Loucy (cell line): ENCODE measurements around the gene TMEM43.

Source experiments
- H2AFZ ChIP-seq: fragments of 200-600 bp; sonication (generic); 2 replicates; pipeline ENCODE4 v1.6.0; 2016; ENCODE audit warnings: antibody characterized with exemption, mild to moderate bottlenecking, low read length, moderate library complexity
- H3F3A ChIP-seq: fragments of 200-600 bp; 2 replicates; pipeline ENCODE4 v1.6.0; 2016; ENCODE audit warnings: antibody characterized with exemption, low read depth, mild to moderate bottlenecking
- H3K27me3 ChIP-seq: fragments of 200-600 bp; sonication (generic); 2 replicates; pipeline ENCODE4 v1.6.1; 2014; ENCODE audit warnings: low read length, mild to moderate bottlenecking; ENCODE audit not compliant: insufficient read depth, poor library complexity, severe bottlenecking
- H3K36me3 ChIP-seq: fragments of 200-600 bp; sonication (generic); 2 replicates; pipeline ENCODE4 v1.6.1; 2016; ENCODE audit warnings: low read length; ENCODE audit not compliant: insufficient read depth
- H3K4me1 ChIP-seq: fragments of 200-600 bp; sonication (generic); 2 replicates; pipeline ENCODE4 v1.5.1; 2014; ENCODE audit warnings: low read length, mild to moderate bottlenecking; ENCODE audit not compliant: insufficient read depth, poor library complexity, severe bottlenecking
- H3K4me2 ChIP-seq: fragments of 200-600 bp; sonication (generic); 2 replicates; pipeline ENCODE4 v1.6.0; 2014; ENCODE audit warnings: antibody characterized with exemption, low read length, low read depth, mild to moderate bottlenecking; ENCODE audit not compliant: poor library complexity, severe bottlenecking
- H3K4me3 ChIP-seq: fragments of 200-600 bp; sonication (generic); 2 replicates; pipeline ENCODE4 v1.5.1; 2014; ENCODE audit warnings: low read length, mild to moderate bottlenecking, mixed read lengths; ENCODE audit not compliant: poor library complexity, severe bottlenecking
- H3K79me2 ChIP-seq: fragments of 200-600 bp; sonication (generic); 2 replicates; pipeline ENCODE4 v1.6.1; 2014; ENCODE audit warnings: low read length; ENCODE audit not compliant: insufficient read depth
- H3K9ac ChIP-seq: fragments of 200-600 bp; sonication (generic); 2 replicates; pipeline ENCODE4 v1.6.0; 2014; ENCODE audit warnings: mild to moderate bottlenecking, low read depth, low read length, moderate library complexity; ENCODE audit not compliant: poor library complexity, severe bottlenecking
- H3K9me2 ChIP-seq: fragments of 200-600 bp; sonication (generic); replicated peaks from 2 replicates; pipeline ENCODE4 v1.6.1; 2016; ENCODE audit warnings: low read depth, low read length, mixed read lengths
- H3K9me3 ChIP-seq: fragments of 200-600 bp; sonication (generic); 2 replicates; pipeline ENCODE4 v1.6.1; 2014; ENCODE audit warnings: mild to moderate bottlenecking, antibody characterized with exemption, low read length, low read depth; ENCODE audit not compliant: insufficient read depth
- H4K20me1 ChIP-seq: fragments of 200-600 bp; sonication (generic); 2 replicates; pipeline ENCODE4 v1.6.0; 2014; ENCODE audit warnings: antibody characterized with exemption, low read length, mild to moderate bottlenecking; ENCODE audit not compliant: insufficient read depth, poor library complexity, severe bottlenecking
- CTCF ChIP-seq: fragments of 200-600 bp; sonication (generic); conservative IDR thresholded peaks from 2 replicates; pipeline ENCODE4 v1.5.1; 2014; ENCODE audit warnings: mild to moderate bottlenecking, antibody characterized with exemption, low read length
- EZH2phosphoT487 ChIP-seq: fragments of 200-600 bp; IDR thresholded peaks from 2 replicates; pipeline ENCODE4 v1.6.1; 2018; ENCODE audit warnings: antibody characterized with exemption, mild to moderate bottlenecking, moderate library complexity, borderline replicate concordance

TMEM43 gene

GRCh38 chr3:14131134-14131533 is 6.3 kb downstream of the TMEM43 start:
- H3K9me2 ChIP-seq, result no peaks in the 10 kb centered on the region
- H4K20me1 ChIP-seq, result peaks cover 25% of the 10 kb centered on the region
- H3F3A ChIP-seq, result no peaks in the 10 kb centered on the region
- H3K36me3 ChIP-seq, result peaks cover 51% of the 10 kb centered on the region; the same call in 1 of the 2 replicates
- no peaks in the 10 kb centered on the region for H3K27me3 ChIP-seq
- no peak overlapping the region for H3K4me3 ChIP-seq
- no peak overlapping the region for H2AFZ ChIP-seq
- H3K9me3 ChIP-seq, result no peaks in the 10 kb centered on the region
- H3K9ac ChIP-seq, result no peak overlapping the region
- H3K79me2 ChIP-seq, result peaks cover 29% of the 10 kb centered on the region
- peaks cover 19% of the 10 kb centered on the region for H3K4me1 ChIP-seq
- TF ChIP-seq EZH2phosphoT487, result no peak
- no peak overlapping the region for H3K4me2 ChIP-seq

GRCh38 chr3:14132120-14132519 is 7.3 kb downstream of the TMEM43 start:
- H3K9me2 ChIP-seq, result no peaks in the 10 kb centered on the region
- no peak overlapping the region for H2AFZ ChIP-seq
- no peak overlapping the region for H3K4me2 ChIP-seq
- no peaks in the 10 kb centered on the region for H3K9me3 ChIP-seq
- no peaks in the 10 kb centered on the region for H3K27me3 ChIP-seq
- H3K36me3 ChIP-seq, result peaks cover 55% of the 10 kb centered on the region; the same call in 1 of the 2 replicates
- peaks cover 15% of the 10 kb centered on the region for H4K20me1 ChIP-seq
- no peaks in the 10 kb centered on the region for H3F3A ChIP-seq
- no peak overlapping the region for H3K9ac ChIP-seq
- H3K4me1 ChIP-seq, result peaks cover 9% of the 10 kb centered on the region
- H3K4me3 ChIP-seq, result no peak overlapping the region
- no peak for TF ChIP-seq EZH2phosphoT487
- TF ChIP-seq CTCF, result no peak
- H3K79me2 ChIP-seq, result peaks cover 19% of the 10 kb centered on the region; the same call in 1 of the 2 replicates

GRCh38 chr3:14132689-14133088 is 7.8 kb downstream of the TMEM43 start:
- H3K36me3 ChIP-seq, result peaks cover 55% of the 10 kb centered on the region; the same call in 1 of the 2 replicates

More at GRCh38 chr3:14132689-14133088, 7.8 kb downstream of the TMEM43 start:
- Histone ChIP-seq H3K4me1 (peaks cover 4% of the 10 kb centered on the region), H3K9ac (no peak overlapping the region), H2AFZ (no peak overlapping the region), H3K27me3 (no peaks in the 10 kb centered on the region), H4K20me1 (peaks cover 12% of the 10 kb centered on the region), H3K4me3 (no peak overlapping the region), H3F3A (no peaks in the 10 kb centered on the region), H3K9me2 (no peaks in the 10 kb centered on the region), H3K9me3 (no peaks in the 10 kb centered on the region), H3K4me2 (no peak overlapping the region), H3K79me2 (peaks cover 13% of the 10 kb centered on the region; the same call in 1 of the 2 replicates)
- TF ChIP-seq EZH2phosphoT487 (no peak), CTCF (no peak)
